Smooth muscle cell (in vitro differentiated cells): ENCODE data around the gene JAM3. TPM values are rescaled to one million over a fixed set of nuclear protein-coding genes. Genes with fewer than 3 reads are reported as not detected.

ENCODE experiments used
- DNase-seq: peaks from one replicate; lab custom pipeline; 2025; ENCODE audit not compliant: unreplicated experiment; lab: John Stamatoyannopoulos, UW
- H2AFZ ChIP-seq: fragments of 200-600 bp; sonication (generic); 2 replicates; pipeline ENCODE4 v1.6.0; 2016; ENCODE audit warnings: antibody characterized with exemption, low read depth, mild to moderate bottlenecking
- H3F3A ChIP-seq: fragments of 200-600 bp; sonication (generic); 2 replicates; pipeline ENCODE4 v1.6.0; 2017; ENCODE audit warnings: antibody characterized with exemption, low read depth
- H3K27ac ChIP-seq: fragments of 200-600 bp; sonication (generic); 2 replicates; pipeline ENCODE4 v1.5.1; 2016; ENCODE audit warnings: low read depth, mild to moderate bottlenecking
- H3K27me3 ChIP-seq: fragments of 200-600 bp; sonication (generic); 2 replicates; pipeline ENCODE4 v1.6.1; 2016; ENCODE audit warnings: low read depth, mild to moderate bottlenecking
- H3K36me3 ChIP-seq: fragments of 200-600 bp; sonication (generic); 2 replicates; pipeline ENCODE4 v1.5.1; 2016; ENCODE audit warnings: low read depth
- H3K4me1 ChIP-seq: fragments of 200-600 bp; sonication (generic); 2 replicates; pipeline ENCODE4 v1.5.1; 2016; ENCODE audit warnings: low read depth
- H3K4me2 ChIP-seq: fragments of 200-600 bp; sonication (generic); 2 replicates; pipeline ENCODE4 v1.6.0; 2016; ENCODE audit warnings: mild to moderate bottlenecking
- H3K4me3 ChIP-seq: fragments of 200-600 bp; sonication (generic); 2 replicates; pipeline ENCODE4 v1.5.1; 2016; ENCODE audit warnings: mild to moderate bottlenecking
- H3K79me2 ChIP-seq: fragments of 200-600 bp; sonication (generic); 2 replicates; pipeline ENCODE4 v1.6.0; 2016; ENCODE audit warnings: low read depth, mild to moderate bottlenecking
- H3K9ac ChIP-seq: fragments of 200-600 bp; sonication (generic); 2 replicates; pipeline ENCODE4 v1.6.0; 2016; ENCODE audit warnings: low read depth
- H3K9me3 ChIP-seq: fragments of 200-600 bp; sonication (generic); replicated peaks from 2 replicates; pipeline ENCODE4 v1.5.1; 2016; ENCODE audit warnings: low read depth
- H4K20me1 ChIP-seq: fragments of 200-600 bp; sonication (generic); 2 replicates; pipeline ENCODE4 v1.6.0; 2016; ENCODE audit warnings: low read depth
- CTCF ChIP-seq: fragments of 200-600 bp; sonication (generic); IDR thresholded peaks from 2 replicates; pipeline ENCODE4 v1.5.1; 2017; ENCODE audit warnings: borderline replicate concordance, mild to moderate bottlenecking, antibody characterized with exemption; ENCODE audit not compliant: insufficient read depth, poor library complexity, severe bottlenecking
- WGBS: methylation state at CpG from one replicate; pipeline ENCODE4 v1.1.7; 2016; ENCODE audit warnings: low lambda C conversion rate; 5-methylcytosine and 5-hydroxymethylcytosine counted together
- polyA plus RNA-seq: library from polyadenylated mRNA; unstranded; fragments of >200 nt; fragmentation: Nextera tagmentation; extraction: Ambion mirVana; gene quantifications from 2 replicates; pipeline ENCODE4 v1.2.1, GENCODE V29; 2016
- total RNA-seq: library from RNA; depleted of rRNA; stranded (reverse); fragments of >200 nt; gene quantifications from 2 replicates; pipeline ENCODE4 v1.2.3, GENCODE V29; 2014

The JAM3 gene
- total and polyA plus RNA-seq, 2 experiments from 2014 or later: 75.5 to 82.9 TPM

DNA sequence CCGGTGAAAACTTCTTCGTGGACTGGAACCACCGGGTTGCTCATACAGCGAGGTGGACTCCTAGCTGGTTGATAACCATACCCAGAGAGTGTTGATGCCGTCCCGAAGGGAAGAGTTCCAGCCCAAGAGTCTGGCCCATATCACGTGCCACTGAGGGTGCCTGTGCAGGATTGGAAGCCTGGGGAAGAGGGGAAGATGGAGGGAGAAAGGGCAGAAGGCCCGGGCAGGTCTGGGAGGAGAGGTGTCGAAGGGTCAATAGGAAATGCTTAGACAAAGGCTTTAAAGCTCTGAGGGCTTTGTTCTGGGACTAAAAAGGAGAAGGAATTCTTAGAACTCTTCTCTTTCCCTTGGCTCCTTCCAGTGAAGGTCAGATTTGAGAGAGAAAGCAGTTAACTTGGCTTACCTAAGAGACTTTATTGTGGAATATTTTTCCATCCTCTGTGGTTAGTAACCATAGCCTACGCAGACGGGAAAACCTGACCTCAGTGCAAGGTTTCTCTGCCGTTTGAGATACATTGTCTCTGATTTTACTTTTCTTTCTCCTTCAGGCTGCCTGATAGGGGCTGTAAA is 70.5 kb downstream of the JAM3 start:
- H3K79me2 ChIP-seq: peaks cover 21% of the 10 kb centered on the region

DNA sequence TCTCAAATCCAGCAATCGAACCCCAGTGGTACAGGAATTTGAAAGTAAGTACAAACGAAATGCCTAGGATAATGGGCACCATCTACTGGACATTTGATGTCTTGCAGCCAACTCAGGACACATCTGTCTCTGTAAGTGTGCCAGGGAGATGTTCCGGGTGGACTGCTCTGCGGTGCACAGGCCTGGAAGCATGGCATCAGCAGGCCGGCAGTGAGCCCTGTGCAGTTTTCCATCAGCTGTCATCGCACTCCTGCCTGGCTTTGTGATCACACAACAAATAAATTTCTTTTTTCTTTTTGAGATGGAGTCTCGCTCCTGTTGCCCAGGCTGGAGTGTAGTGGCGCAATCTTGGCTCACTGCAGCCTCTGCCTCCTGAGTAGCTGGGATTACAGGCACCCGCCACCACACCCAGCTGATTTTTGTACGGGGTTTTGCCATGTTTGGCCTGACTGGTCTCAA is 71.0 kb downstream of the JAM3 start:
- no peak for DNase-seq
- no peak overlapping the region for H3K27ac ChIP-seq
- no peaks in the 10 kb centered on the region for H3K4me1 ChIP-seq
- 69% methylated on average over 9 of the region's 10 CpGs for WGBS
- no peak overlapping the region for H3K4me3 ChIP-seq
- H3K4me2 ChIP-seq: no peak overlapping the region
- peaks cover 77% of the 10 kb centered on the region for H4K20me1 ChIP-seq
- H3K79me2 ChIP-seq: peaks cover 16% of the 10 kb centered on the region
- H3F3A ChIP-seq: no peaks in the 10 kb centered on the region
- H3K9ac ChIP-seq: no peak overlapping the region
- H2AFZ ChIP-seq: no peak overlapping the region
- no peaks in the 10 kb centered on the region for H3K27me3 ChIP-seq
- H3K36me3 ChIP-seq: no peaks in the 10 kb centered on the region
- peak; percentile 87 for TF ChIP-seq CTCF
- no peaks in the 10 kb centered on the region for H3K9me3 ChIP-seq

More for the DNA sequence above, 70.5 kb downstream of the JAM3 start:
- no peak overlapping the region for H3K9ac ChIP-seq
- no peak overlapping the region for H3K4me2 ChIP-seq
- no peak overlapping the region for H2AFZ ChIP-seq
- H3K27ac ChIP-seq: peak overlapping the region; percentile 37
- H3K4me3 ChIP-seq: no peak overlapping the region
- H3K9me3 ChIP-seq: no peaks in the 10 kb centered on the region
- no peak for TF ChIP-seq CTCF
- no peaks in the 10 kb centered on the region for H3K36me3 ChIP-seq
- H3F3A ChIP-seq: no peaks in the 10 kb centered on the region
- 76% methylated on average over 12 of the region's 12 CpGs for WGBS
- H4K20me1 ChIP-seq: peaks cover 76% of the 10 kb centered on the region
- DNase-seq: no peak
- H3K27me3 ChIP-seq: no peaks in the 10 kb centered on the region
- H3K4me1 ChIP-seq: no peaks in the 10 kb centered on the region

GRCh38 chr11:134140961-134141490 is 72.2 kb downstream of the JAM3 start:
- H3K9ac ChIP-seq: no peak overlapping the region
- no peaks in the 10 kb centered on the region for H3K27me3 ChIP-seq
- peaks cover 6% of the 10 kb centered on the region for H3K79me2 ChIP-seq

More at GRCh38 chr11:134140961-134141490, 72.2 kb downstream of the JAM3 start:
- no peak for TF ChIP-seq CTCF
- Histone ChIP-seq H3K4me2 (no peak overlapping the region), H2AFZ (no peak overlapping the region), H3K9me3 (no peaks in the 10 kb centered on the region), H3F3A (no peaks in the 10 kb centered on the region), H3K4me3 (no peak overlapping the region), H3K4me1 (no peaks in the 10 kb centered on the region), H3K27ac (no peak overlapping the region), H3K36me3 (no peaks in the 10 kb centered on the region), H4K20me1 (peaks cover 66% of the 10 kb centered on the region)
- no peak for DNase-seq
- 96% methylated on average over 5 of the region's 7 CpGs for WGBS
